Mesenchymal stem cell (in vitro differentiated cells and primary cell): ENCODE measurements around the gene FSTL4.

ENCODE experiments used
- DNase-seq: peaks from one replicate; pipeline ENCODE4 v3.0.0-alpha.2; 2013
- H2AFZ ChIP-seq: one replicate; pipeline ENCODE4 v1.6.1; 2013; ENCODE audit warnings: low read depth, mild to moderate bottlenecking, control low read depth, inconsistent platforms, low read length, moderate library complexity
- H2AK5ac ChIP-seq: 2 replicates; pipeline ENCODE4 v1.6.1; 2013; ENCODE audit warnings: low read length, moderate library complexity, mild to moderate bottlenecking, inconsistent platforms; ENCODE audit not compliant: severe bottlenecking
- H2BK120ac ChIP-seq: one replicate; pipeline ENCODE4 v1.6.1; 2013; ENCODE audit warnings: low read depth, mild to moderate bottlenecking, inconsistent platforms, low read length, moderate library complexity
- H2BK12ac ChIP-seq, 2 experiments: one replicate each; pipeline ENCODE4 v1.6.1; 2013; ENCODE audit warnings: inconsistent platforms in 2 of 2, low read length in 2 of 2, mild to moderate bottlenecking in 2 of 2, moderate library complexity in 2 of 2, control low read depth in 1 of 2
- H2BK15ac ChIP-seq: one replicate; pipeline ENCODE4 v1.6.1; 2013; ENCODE audit warnings: mild to moderate bottlenecking, low read depth, inconsistent platforms; ENCODE audit not compliant: poor library complexity, severe bottlenecking
- H2BK5ac ChIP-seq: 2 replicates; pipeline ENCODE4 v1.6.1; 2013; ENCODE audit warnings: low read depth, mild to moderate bottlenecking, low read length, control low read depth, inconsistent platforms; ENCODE audit not compliant: poor library complexity, severe bottlenecking
- H3K14ac ChIP-seq, 2 experiments: one replicate each; pipeline ENCODE4 v1.6.1; 2013; ENCODE audit warnings: inconsistent platforms in 2 of 2, low read length in 2 of 2, control low read depth in 1 of 2, mild to moderate bottlenecking in 1 of 2, moderate library complexity in 1 of 2
- H3K18ac ChIP-seq, 2 experiments: one replicate each; pipeline ENCODE4 v1.6.1; 2013; ENCODE audit warnings: inconsistent platforms in 2 of 2, low read length in 2 of 2, control low read depth in 1 of 2, low read depth in 1 of 2, mild to moderate bottlenecking in 1 of 2
- H3K23ac ChIP-seq, 2 experiments: one replicate each; pipeline ENCODE4 v1.6.1; 2013; ENCODE audit warnings: inconsistent platforms in 2 of 2, low read length in 2 of 2, mild to moderate bottlenecking in 2 of 2, moderate library complexity in 2 of 2, control low read depth in 1 of 2
- H3K27ac ChIP-seq: 2 replicates; pipeline ENCODE4 v1.5.1; 2013; ENCODE audit warnings: mild to moderate bottlenecking, moderate library complexity, low read length, control low read depth, inconsistent platforms; ENCODE audit not compliant: poor library complexity, severe bottlenecking
- H3K27me3 ChIP-seq, 2 experiments: 2 replicates each; pipeline versions ENCODE4 v1.6.1 to v1.7.0; 2013; ENCODE audit warnings: low read length in 2 of 2, mild to moderate bottlenecking in 2 of 2, moderate library complexity in 2 of 2, control low read depth in 1 of 2, inconsistent platforms in 1 of 2; ENCODE audit not compliant: control insufficient read depth in 1 of 2, insufficient read depth in 1 of 2
- H3K36me3 ChIP-seq, 2 experiments: 2 replicates each; pipeline versions ENCODE4 v1.6.1 to v1.7.0; 2013; ENCODE audit warnings: low read length in 2 of 2, control low read depth in 1 of 2, inconsistent platforms in 1 of 2, low read depth in 1 of 2, mild to moderate bottlenecking in 1 of 2; ENCODE audit not compliant: insufficient read depth in 2 of 2, control insufficient read depth in 1 of 2
- H3K4ac ChIP-seq, 2 experiments: one replicate each; pipeline ENCODE4 v1.6.1; 2013; ENCODE audit warnings: inconsistent platforms in 2 of 2, low read length in 2 of 2, mild to moderate bottlenecking in 2 of 2, moderate library complexity in 2 of 2, control low read depth in 1 of 2, low read depth in 1 of 2
- H3K4me1 ChIP-seq: 2 replicates; pipeline ENCODE4 v1.6.1; 2013; ENCODE audit warnings: low read depth, low read length, control low read depth; ENCODE audit not compliant: control insufficient read depth, insufficient read depth
- H3K4me2 ChIP-seq: 2 replicates; pipeline ENCODE4 v1.6.1; 2013; ENCODE audit warnings: low read length, mild to moderate bottlenecking, inconsistent platforms; ENCODE audit not compliant: poor library complexity, severe bottlenecking
- H3K4me3 ChIP-seq, 2 experiments: 2 replicates each; pipeline versions ENCODE4 v1.5.1 to v1.7.0; 2013; ENCODE audit warnings: low read length in 2 of 2, mild to moderate bottlenecking in 2 of 2, control low read depth in 1 of 2, low read depth in 1 of 2; ENCODE audit not compliant: insufficient read depth in 1 of 2
- H3K79me1 ChIP-seq: replicated peaks from 2 replicates; pipeline ENCODE4 v1.6.1; 2013; ENCODE audit warnings: mild to moderate bottlenecking, control low read depth, low read length, inconsistent platforms; ENCODE audit not compliant: poor library complexity, severe bottlenecking
- H3K9ac ChIP-seq: 2 replicates; pipeline ENCODE4 v1.7.0; 2013; ENCODE audit warnings: mild to moderate bottlenecking, low read length, moderate library complexity
- H3K9me3 ChIP-seq: 2 replicates; pipeline ENCODE4 v1.7.0; 2013; ENCODE audit warnings: mild to moderate bottlenecking, low read length; ENCODE audit not compliant: control insufficient read depth
- H4K8ac ChIP-seq: one replicate; pipeline ENCODE4 v1.6.1; 2013; ENCODE audit warnings: inconsistent platforms, mild to moderate bottlenecking, low read length, moderate library complexity
- H4K91ac ChIP-seq: one replicate; pipeline ENCODE4 v1.6.1; 2013; ENCODE audit warnings: mild to moderate bottlenecking, low read length, inconsistent platforms
- WGBS: methylation state at CpG from one replicate; pipeline ENCODE4 v1.1.7; 2013; ENCODE audit warnings: mixed read lengths; 5-methylcytosine and 5-hydroxymethylcytosine counted together

FSTL4 gene

DNA sequence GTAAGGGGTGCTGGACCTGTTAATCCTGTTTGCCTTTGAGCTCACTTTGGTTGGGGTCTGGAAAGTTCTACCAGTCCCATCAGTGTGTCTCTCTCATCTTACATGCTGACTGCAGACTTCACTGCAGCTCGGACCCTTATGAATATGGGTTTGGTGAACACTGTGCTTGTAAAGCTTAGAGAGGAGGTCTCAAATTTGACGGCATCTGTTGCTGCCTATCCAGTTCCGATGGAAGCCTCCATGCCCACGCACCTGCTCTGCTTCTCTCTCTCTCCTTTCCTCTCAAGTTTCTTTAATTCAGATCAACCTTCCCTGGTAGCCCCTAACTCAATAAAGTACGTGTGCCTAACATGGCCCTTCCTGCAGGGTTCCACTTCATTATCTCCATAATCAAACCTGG lies 342.6 kb downstream of the FSTL4 start:
- H2AK5ac ChIP-seq: no peak overlapping the region
- H3K4me1 ChIP-seq: peaks cover 8% of the 10 kb centered on the region
- H3K36me3 ChIP-seq: no peaks in the 10 kb centered on the region
- no peak overlapping the region for H4K8ac ChIP-seq
- no peak overlapping the region for H3K14ac ChIP-seq
- no peak overlapping the region for H2AFZ ChIP-seq
- H3K18ac ChIP-seq: no peak overlapping the region
- H2BK12ac ChIP-seq: no peak overlapping the region
- WGBS: 82% methylated on average over 5 of the region's 5 CpGs
- no peak overlapping the region for H3K27ac ChIP-seq
- no peak overlapping the region for H3K4me3 ChIP-seq
- no peak overlapping the region for H4K91ac ChIP-seq
- H2BK15ac ChIP-seq: no peak overlapping the region
- no peaks in the 10 kb centered on the region for H3K9me3 ChIP-seq
- no peak overlapping the region for H3K4me2 ChIP-seq
- DNase-seq: no peak
- H3K79me1 ChIP-seq: no peaks in the 10 kb centered on the region
- no peak overlapping the region for H3K23ac ChIP-seq
- H2BK120ac ChIP-seq: no peak overlapping the region
- no peak overlapping the region for H3K4ac ChIP-seq
- peaks cover 37 to 68% of the 10 kb centered on the region in 2 experiments for H3K27me3 ChIP-seq
- no peak overlapping the region for H3K9ac ChIP-seq
- no peak overlapping the region for H2BK5ac ChIP-seq

DNA sequence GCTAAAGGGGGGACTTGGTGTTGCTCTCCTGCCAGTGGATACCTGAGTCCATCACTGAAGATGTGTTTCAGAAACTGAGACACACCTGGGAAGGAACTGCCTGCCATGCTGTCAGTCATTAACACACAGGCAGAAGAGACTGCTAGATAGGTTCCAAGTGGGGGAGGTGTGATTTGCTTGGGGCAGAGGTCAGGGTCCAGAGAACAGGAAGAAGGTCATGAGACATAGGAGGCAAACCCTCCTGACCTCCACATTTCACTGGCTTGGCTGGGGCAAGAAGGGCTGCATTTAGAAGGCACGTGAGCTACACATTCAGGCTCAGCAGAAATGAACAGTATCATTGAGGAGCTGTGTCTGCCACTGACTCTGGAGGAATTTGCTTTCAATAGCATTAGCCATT lies 344.7 kb downstream of the FSTL4 start:
- Histone ChIP-seq H3K9ac (no peak overlapping the region), H3K23ac (no peak overlapping the region), H2BK5ac (no peak overlapping the region), H3K36me3 (no peaks in the 10 kb centered on the region), H4K91ac (no peak overlapping the region), H3K4me3 (no peak overlapping the region), H2AK5ac (no peak overlapping the region), H3K4me2 (no peak overlapping the region), H4K8ac (no peak overlapping the region), H2BK15ac (no peak overlapping the region), H3K9me3 (no peaks in the 10 kb centered on the region), H3K14ac (no peak overlapping the region), H3K27me3 (peaks cover 58 to 88% of the 10 kb centered on the region in 2 experiments), H2BK12ac (no peak overlapping the region), H3K27ac (no peak overlapping the region), H3K18ac (no peak overlapping the region), H3K4ac (no peak overlapping the region), H2BK120ac (no peak overlapping the region), H2AFZ (no peak overlapping the region), H3K4me1 (no peaks in the 10 kb centered on the region), H3K79me1 (no peaks in the 10 kb centered on the region)
- DNase-seq: no peak
- no CpG with 5 or more reads among the region's 1 CpG for WGBS

DNA sequence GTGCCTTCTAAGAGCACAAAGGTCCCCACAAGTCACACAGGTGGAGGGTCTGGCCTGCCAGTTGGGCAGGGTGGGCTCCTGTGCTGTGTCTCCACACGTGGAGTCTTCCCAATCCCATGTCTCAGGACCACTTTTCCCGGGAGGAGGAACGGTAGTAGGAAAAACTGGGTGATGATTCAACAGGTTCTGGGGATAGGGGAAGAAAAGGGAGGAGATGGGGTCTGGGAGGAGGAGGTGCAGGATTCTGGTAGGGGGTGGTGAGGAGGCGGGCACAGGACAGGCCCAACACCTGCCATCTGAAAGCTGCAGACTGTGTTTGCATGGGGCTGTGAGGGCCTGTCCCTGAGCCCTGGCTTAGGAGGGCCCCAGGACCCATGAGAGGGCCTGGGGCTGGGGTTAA lies 345.4 kb downstream of the FSTL4 start:
- H3K27ac ChIP-seq: no peak overlapping the region
- no peak overlapping the region for H3K18ac ChIP-seq
- no peak overlapping the region for H3K9ac ChIP-seq
- no peaks in the 10 kb centered on the region for H3K4me1 ChIP-seq
- no peak overlapping the region for H3K14ac ChIP-seq
- H3K4ac ChIP-seq: no peak overlapping the region
- no peak overlapping the region for H2AFZ ChIP-seq
- no peaks in the 10 kb centered on the region for H3K79me1 ChIP-seq
- H4K91ac ChIP-seq: no peak overlapping the region
- H3K27me3 ChIP-seq: peaks cover 62 to 92% of the 10 kb centered on the region in 2 experiments
- WGBS: 83% methylated on average over 4 of the region's 4 CpGs
- no peak overlapping the region for H3K4me3 ChIP-seq
- no peaks in the 10 kb centered on the region for H3K36me3 ChIP-seq
- no peak overlapping the region for H2BK5ac ChIP-seq
- no peaks in the 10 kb centered on the region for H3K9me3 ChIP-seq
- H2BK15ac ChIP-seq: no peak overlapping the region
- no peak overlapping the region for H3K4me2 ChIP-seq
- no peak overlapping the region for H2AK5ac ChIP-seq
- no peak overlapping the region for H3K23ac ChIP-seq
- no peak overlapping the region for H2BK12ac ChIP-seq
- no peak overlapping the region for H2BK120ac ChIP-seq
- DNase-seq: no peak
- H4K8ac ChIP-seq: no peak overlapping the region

DNA sequence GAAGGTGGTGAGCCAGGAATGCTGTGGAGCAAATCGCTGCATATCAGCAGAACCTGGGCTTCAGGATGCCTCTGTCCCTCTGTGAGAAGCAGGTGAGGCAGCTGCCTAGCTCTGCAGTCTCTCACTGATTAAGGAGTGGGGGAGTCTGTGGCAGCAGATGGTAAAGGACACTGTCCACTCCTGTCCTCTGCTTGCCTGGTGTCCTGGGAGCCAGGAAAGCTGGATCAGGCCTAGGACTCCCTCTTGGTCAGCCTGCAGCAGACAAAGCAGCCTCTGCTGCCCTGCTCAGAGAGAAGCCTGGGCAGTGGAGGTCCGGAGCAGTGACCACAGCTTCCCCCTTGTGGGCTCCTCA lies 345.8 kb downstream of the FSTL4 start:
- Histone ChIP-seq H3K27me3 (peaks cover 62 to 91% of the 10 kb centered on the region in 2 experiments), H3K9ac (no peak overlapping the region), H2AK5ac (no peak overlapping the region), H3K4me2 (no peak overlapping the region), H3K4ac (no peak overlapping the region), H2BK5ac (no peak overlapping the region), H3K23ac (no peak overlapping the region), H3K14ac (peak overlapping the region in 1 of 2 experiments; percentile 53), H3K36me3 (no peaks in the 10 kb centered on the region), H3K27ac (no peak overlapping the region), H3K4me3 (no peak overlapping the region), H4K8ac (no peak overlapping the region), H4K91ac (no peak overlapping the region), H3K79me1 (no peaks in the 10 kb centered on the region), H2AFZ (no peak overlapping the region), H3K18ac (no peak overlapping the region), H2BK120ac (no peak overlapping the region), H2BK12ac (no peak overlapping the region), H3K4me1 (no peaks in the 10 kb centered on the region), H2BK15ac (no peak overlapping the region), H3K9me3 (no peaks in the 10 kb centered on the region)
- WGBS: 80% methylated on average over 2 of the region's 2 CpGs
- no peak for DNase-seq
